ENCODE measurements around the gene ITGB6.
"Not testable (repeated sequence)": the region's sequence is repeated elsewhere in the genome, so short reads cannot be mapped to it uniquely, and the experiment has no call there.

The ITGB6 gene

DNA sequence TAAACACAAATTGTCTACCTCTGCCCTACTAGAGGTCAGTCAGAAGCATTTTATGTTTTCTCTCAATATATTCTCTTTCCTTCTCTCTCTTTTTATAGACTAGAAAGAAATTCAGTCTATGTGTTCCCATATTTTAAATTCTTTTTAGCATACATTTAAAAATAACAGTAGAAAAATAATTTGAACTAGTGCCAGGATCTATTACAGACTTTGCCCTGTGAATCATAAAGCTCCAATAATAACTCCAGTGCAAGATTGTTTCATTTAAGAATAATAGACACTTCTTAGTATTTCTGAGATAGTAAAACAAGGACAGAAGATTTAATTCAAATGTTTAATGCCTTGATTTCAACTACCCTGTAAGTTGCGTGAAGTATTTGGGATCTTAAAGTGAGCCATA lies 60.1 kb downstream of the ITGB6 start:
- DNase-seq: peak; percentile 69

DNA sequence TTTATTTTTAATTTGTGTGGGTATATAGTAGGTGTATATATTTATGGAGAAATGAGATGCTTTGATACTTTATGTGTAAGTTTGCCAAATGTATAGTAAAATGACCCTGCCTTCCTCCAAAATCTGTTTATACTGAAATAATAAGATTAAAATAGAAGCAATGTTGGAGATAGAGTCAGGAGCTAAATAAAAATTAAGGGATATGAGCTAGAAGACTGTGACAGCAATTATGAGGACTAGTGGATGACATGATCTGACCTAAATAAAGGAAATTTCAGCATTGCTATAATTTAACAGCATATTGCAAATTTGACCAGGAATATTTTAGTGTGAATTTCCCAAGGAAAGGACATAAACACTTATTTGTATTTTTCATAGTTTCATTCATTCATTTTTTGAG lies 60.7 kb downstream of the ITGB6 start:
- no peak for DNase-seq

DNA sequence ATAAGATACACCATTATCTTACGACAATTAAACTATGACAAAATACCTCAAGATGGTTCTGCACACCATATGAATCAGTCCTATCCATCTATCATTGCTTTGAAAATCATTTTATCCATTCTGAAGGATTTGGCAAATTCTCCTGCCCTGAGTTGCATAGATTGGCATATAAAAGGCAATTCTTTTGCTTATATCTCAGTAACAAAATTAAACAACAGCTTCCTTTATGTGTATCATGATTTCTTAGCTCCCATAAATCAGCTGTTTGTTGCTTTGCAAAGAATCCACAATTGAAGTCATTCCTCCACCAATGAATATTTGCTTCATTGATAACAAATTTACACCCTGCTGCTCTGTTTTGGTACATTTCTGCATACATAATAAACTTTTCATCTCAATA lies 61.7 kb downstream of the ITGB6 start:
- no peak for DNase-seq

DNA sequence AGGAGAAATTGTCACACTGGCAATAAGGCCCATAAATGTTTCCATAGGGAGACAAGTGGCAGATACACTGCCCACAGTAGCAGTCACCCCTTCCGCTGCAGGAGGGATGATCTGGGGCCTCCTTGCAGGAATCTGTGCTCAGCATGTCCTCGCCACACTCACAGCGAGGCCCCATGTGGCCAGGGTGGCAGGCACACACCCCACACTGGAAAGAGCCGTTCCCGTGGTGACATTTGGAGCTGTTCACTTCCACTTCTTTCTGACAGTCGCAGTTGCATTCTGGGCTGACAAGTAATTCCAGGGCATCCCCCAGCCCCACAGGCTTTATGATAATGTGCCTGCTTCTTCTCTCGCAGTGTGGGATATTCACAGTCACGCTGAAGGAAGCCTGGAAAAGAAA lies 62.6 kb downstream of the ITGB6 start:
- DNase-seq: no peak

DNA sequence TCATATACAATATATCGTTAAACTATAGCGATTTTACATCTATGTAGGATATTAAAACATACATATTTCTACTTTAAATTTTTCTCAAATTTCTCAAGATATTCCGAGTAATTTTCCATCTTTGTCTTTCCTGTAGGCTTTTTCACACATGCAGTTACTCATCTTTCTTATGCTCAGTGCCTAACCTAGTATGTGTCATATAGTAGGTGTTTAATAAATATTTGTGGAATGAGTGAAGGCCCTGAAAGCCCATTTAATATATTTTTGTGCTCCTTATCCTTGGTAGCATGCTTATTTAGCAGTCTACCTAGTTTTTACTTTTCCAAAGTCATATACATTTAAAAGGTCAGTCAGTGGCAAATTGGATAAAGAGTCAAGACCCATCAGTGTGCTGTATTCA lies 67.3 kb downstream of the ITGB6 start:
- DNase-seq: no peak

DNA sequence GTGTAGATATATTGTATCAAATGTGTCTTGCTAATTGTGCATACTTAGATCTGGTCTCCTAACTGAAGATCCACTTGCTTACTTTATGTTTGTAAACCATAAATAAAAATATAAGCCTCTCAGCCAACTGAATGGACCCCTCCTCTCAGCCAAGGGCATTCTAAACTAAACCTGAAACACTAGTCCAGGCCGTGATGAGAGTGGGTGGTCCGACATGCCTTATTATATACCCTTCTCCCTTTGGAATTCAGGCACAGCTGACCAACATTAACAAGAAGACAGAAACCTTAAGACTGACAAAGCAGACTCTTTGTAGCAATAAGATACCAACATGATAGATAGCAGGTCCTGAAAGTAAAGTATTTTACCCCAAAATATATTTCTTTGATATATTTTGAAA lies 73.3 kb downstream of the ITGB6 start:
- DNase-seq: no peak

DNA sequence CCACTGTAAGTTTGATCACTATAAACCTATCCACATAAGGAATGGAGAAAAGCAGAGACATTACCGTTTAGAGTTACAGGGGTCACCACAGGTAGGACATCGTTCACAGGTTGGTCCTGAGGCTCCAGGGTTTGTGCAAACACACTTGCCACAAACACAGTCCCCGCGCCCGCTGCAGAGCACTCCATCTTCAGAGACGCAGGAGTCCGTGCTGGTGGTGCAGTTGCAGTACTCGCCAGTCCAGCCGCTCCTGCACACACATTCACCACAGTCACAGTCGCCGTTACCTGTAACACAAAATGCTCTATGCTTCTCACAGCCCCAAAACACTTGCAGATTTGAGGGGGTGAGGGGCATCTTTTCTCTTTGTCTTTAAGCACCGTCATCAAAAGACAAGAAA lies 73.8 kb downstream of the ITGB6 start:
- DNase-seq: no peak

DNA sequence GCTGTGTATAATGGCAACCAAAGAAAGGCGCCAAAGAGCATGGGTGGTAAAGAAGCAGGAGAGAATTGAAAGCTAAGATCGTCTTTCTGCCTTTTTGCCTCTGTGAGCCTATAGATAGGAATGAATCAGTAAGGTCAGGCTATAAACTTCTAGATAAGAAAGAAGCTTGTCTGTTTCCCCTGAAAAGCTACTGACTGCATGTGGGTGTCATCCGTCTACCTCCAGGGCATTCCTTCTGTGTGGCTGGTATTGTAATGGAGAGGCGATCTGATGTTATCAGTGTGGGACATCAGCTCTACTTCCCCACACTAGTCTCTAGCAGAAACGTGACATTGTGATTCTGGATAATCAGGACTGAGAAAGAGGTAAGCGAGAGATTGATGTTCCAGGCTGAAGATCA lies 74.2 kb downstream of the ITGB6 start:
- DNase-seq: no peak

DNA sequence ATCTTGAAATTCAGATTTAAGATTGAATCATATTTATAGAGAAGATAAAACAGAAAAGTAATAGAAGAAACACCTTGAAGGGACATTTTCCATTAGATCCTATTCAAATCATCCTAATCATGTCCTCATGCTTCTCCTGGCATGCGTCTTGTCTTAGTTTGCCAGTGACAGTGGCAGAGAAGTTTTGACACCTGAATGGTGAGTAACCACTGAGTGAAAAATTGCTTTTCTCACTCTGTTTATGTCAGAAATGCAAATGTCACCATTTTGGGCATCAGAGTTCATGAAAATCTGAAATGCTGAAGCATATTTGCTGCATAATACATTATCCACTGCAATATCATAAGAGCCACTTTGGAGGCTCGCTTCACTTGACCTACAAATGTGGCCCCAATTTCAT lies 74.7 kb downstream of the ITGB6 start:
- DNase-seq: no peak

DNA sequence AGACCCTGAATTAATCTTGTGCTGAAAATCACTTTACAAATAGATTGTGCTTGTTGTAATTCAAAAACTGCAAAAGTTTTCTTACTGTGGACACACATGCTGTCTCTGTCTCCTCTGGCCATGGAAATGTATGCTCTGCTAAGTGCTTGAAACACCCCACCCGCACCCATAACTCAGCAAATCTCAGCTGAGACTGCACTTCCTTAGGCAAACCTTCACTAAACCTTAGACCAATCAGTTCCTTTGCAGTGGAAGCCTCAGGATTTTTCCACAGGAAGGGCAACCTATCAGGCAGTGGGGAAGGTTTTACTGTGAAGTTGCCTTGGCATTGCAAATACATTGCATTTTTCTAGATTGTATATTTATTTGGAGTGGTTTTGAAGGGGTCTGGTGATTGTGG lies 75.5 kb downstream of the ITGB6 start:
- no peak for DNase-seq

DNA sequence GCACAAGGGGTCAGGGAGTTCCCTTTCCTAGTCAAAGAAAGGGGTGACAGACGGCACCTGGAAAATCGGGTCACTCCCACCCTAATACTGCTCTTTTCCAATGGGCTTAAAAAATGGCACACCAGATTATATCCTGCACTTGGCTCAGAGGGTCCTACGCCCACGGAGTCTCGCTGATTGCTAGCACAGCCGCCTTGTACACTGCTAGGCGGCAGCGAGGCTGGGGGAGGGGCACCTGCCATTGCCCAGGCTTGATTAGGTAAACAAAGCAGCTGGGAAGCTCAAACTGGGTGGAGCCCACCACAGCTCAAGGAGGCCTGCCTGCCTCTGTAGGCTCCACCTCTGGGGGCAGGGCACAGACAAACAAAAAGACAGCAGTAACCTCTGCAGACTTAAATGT lies 85.4 kb downstream of the ITGB6 start:
- DNase-seq: not testable (repeated sequence)

DNA sequence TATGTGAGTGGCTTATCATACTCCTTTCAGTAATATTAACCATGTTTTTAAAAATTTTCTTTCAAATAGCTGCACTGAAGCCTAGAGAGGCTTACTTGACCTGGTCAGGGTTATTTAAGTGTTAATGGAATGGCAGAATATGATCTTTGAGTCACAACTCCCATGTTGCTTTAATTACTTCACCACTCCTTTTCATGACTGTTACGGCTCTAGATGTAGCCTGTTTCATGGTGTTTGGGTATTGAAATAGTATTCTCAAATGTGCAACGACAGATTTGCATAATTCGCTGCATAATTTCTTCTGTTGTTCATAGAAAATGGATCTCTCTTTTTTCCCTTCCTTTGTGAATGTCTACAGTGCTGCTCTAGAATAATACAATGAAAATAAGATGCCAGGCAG lies 86.1 kb downstream of the ITGB6 start:
- no peak for DNase-seq

DNA sequence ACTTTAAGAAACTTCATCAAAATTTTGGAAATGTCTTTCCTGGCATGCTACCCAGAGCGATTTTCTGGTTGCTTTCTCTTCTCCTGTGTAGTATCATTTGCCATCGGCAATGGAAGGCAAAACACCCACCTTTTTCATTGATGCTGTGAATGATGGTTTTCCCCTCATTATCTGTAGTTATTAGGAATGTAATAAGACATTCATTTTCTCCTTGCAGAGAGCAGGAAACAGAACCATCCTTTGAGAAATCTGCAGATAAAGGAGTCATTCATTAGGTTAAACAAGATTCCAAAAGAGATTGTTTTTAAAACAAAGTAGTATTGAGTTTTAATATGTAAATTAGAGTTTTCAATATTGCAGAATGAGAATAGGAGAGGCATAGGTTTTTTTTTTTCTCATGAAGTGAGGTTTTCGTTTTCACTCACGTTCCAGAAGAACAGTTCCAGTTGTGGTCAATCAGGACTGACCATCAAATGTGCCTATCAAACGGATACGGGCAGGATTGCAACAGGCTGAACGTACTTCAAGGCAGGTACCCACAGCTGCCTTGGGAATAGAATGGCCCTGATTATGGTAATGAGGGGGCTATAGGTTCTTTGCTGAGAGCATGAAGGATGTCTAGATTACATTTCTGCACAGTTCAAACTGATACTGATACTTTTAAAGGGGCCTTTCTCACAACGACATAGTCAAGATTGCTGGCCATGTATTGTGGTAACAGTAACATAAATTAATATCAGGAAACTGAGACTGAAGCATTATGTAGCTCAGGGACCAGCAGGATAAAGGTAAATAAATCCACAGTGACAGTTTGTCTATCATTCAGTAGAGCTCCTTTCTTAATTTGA lies 87.9 kb downstream of the ITGB6 start:
- DNase-seq: no peak

DNA sequence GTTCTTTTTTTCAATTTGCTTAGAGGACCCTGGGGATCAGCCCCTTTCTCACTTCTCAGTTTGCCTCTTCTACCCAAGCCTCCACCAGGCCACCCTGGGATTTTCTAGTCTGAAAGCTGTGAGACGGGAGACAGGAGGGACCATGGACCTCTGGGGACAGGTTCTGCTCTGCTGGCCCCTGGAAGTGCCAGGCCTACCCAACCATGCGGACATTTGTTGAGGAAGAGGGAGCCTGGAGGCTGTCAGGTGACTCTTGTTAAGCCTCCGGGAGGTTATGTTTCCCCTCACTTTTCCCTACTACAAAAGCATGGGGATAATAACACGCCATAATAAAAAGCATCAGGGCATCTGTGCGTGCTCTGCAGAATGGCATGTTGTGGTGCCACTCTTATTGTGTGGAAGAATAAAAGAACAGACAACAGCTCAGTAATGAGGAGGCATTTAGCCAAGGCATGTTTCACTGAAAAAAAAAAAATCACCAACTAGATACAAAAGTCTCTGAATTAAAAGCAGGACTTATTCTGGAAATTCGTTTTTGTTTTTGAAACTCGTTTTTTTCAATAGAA lies 89.3 kb downstream of the ITGB6 start:
- DNase-seq: no peak

DNA sequence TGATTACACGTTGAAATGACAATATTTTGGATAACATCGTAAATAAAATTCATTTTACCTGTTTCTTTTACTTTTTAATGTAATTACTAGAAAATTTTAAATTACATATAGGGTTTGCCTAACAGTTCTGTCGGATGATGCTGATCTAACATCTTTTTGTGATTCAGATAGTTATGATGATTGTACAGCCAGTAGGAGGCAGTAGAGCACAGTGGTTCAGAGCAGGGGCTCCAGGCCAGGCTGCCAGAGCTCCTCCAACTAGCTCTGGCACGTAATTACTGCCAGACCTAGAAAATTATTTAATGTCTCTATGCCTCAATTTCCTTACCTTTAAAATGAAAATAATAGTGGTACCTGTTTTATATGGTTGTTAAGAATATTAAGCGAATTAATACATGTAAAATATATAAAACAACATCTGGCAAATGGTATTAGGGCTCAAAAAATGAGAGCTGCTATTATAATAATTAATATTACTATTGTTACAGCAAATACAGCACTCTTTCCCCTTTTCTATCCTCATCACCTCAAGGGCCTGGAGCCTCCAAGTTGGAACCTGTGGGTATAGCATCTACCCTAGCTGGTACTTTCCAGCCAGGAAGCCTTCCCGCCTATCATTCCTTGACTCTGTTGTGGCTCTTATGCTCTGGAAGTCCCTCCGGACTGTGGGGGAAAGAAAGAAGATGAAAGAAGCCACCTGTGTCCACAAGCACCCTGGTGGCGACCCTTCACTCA lies 90.0 kb downstream of the ITGB6 start:
- peak; percentile 75 for DNase-seq

DNA sequence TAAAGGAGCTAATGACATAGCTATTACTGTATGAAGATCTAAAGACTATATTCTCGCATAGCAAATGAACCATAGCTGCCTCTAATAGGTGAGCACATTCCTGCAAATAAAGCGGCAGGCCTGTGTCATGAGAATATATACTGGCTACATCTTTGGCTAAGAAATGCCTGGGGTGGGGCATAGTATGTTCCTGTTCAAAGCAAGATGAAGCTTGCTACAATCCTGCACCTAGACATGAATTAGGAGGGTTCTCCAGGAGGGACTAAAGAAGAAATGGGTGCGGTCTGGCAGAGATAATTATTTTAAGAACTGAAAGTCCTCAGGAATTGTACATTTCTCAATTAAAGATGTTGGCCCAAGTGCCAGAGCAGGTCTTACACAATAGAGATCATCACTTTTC lies 90.8 kb downstream of the ITGB6 start:
- DNase-seq: no peak

DNA sequence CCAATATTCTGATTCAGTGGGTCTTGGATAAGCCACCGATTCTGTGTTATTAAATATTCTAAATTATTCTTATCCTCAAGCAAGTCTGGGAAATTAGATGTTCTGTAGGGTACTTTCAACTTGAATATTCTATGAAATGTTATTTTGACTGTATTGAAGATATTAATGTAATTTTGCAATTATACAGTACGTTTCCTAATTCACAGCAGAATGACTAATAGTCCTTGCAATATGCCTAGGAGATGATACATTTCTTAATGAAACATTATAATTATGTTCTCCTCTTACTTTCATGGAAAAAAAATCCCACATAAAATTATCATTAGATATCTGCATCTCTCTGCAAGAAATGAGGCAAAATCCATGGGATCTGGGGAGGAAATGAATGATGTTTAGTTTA lies 91.4 kb downstream of the ITGB6 start:
- DNase-seq: no peak

DNA sequence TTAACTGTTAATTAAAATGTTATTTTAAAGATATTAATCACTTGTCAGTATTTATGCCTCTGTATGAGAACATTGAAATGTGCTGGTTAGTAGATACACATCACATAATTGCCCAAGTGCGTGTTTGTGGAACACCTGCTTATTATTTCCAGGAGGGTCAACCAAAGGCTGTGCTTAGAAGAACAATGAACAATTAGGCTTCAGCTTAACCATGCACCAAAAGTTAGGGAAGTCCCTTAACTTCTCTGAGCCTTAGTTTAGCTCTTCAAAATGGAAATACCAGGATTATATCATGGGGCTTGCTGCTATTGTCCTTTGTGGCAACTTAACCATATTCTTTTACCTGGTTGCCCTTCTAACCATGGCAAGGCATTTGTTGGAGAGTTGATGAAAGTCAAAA lies 94.7 kb downstream of the ITGB6 start:
- DNase-seq: no peak

DNA sequence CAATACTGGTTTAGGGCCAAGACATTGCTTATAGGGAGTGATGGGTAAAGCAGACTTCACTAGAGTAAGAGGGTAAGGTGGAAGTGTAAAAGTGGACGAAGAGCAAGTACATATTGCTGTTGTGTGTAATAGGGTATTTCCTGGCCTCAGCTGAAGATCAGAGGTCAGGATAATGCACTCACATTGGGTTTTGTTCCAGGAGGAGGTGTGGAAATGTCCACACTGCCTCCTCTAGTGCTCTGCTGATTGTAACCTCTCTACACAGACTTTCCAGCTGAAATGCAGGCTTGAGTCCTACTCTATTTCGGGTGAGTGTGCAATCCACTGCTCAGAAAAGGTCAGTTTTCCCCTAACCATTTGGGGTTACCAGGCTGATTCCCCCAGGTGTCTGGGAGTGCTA lies 96.0 kb downstream of the ITGB6 start:
- DNase-seq: no peak

DNA sequence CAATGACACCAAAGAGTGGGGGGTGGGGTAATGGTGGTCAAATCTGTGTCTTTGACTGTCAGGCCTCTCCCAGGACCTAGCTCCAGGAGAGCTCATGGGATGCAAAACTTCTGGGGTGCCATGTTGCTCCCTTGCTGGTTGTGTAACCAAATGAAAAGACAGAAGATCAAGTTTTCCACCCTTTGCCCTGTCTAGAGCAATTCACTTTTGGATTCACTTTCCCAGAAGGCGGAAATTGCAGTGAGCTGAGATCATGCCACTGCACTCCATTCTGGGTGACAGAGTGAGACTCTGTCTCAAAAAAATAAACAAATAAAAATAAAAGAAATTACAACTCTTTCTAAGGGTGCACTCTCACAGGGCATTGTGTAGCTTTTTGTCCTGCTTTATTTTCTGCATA lies 102.7 kb downstream of the ITGB6 start:
- DNase-seq: no peak

DNA sequence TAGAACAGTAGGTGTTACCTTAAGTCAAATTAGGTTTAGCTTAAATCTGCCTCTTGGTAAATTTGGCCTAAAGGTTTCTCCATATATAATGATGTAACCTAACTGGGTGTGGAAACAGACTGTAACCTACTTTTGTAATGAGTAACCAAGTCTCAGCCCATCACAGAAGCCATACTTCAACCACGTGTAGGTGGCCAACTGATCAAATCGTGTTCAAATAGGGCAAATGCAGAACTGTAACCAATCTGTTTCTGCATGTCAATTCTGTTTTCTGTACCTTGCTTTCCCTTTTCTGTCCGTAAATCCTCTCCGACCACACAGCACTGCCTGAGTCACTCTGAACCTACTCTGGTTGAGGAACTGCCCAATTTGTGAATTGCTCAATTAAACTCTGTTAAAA lies 103.7 kb downstream of the ITGB6 start:
- DNase-seq: no peak

DNA sequence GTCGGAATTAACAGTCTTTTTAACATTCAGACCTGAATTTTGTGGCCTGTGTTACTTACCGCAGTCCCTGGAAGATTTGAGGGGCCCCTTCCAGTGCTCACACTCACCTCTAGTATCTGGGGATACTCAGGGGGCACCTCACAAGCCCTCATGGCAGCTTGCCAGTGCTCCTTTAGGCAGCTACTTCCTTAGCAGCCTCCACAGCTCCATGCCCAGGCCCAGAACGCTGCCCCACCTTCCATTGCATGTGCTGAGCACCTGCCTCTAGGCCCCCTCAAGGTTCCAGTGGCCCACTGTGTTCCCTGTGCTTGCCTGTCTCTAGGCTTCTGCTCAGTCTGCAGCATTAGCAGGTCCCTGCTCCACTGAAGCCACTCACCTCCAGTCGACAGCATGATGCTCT lies 107.6 kb downstream of the ITGB6 start:
- DNase-seq: no peak

DNA sequence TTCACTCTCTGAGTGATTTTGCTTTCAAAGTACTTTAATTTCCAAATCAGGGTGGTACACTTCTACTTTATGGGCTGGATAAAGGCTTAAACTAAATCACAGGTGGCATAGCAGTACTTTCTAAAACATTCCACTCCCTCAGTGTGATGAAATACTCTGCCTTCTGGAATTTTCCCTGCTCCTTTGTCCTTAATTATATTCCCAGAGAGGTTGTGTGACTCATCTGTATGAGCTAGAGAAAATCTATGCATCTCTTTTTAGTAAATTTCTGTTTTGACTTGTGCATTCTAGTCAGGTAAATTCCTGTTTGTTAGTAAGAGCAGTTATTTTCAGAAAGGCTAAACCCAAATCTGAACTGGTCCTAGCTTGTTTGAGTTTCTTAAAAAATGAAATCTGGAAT lies 108.7 kb downstream of the ITGB6 start:
- peak; percentile 36 for DNase-seq

Measured in fibroblast of skin of back (primary cell).